GM21390 (cell line): Measurements from ENCODE around the gene MKRN2OS.
"Not testable (repeated sequence)": the region's sequence is repeated elsewhere in the genome, so short reads cannot be mapped to it uniquely, and the experiment has no call there.

Experiments used
- ATAC-seq: cut with Tn5 transposase; IDR thresholded peaks from one replicate; pipeline ENCODE4 v1.9.1; 2021; ENCODE audit not compliant: unreplicated experiment

Gene MKRN2OS

DNA sequence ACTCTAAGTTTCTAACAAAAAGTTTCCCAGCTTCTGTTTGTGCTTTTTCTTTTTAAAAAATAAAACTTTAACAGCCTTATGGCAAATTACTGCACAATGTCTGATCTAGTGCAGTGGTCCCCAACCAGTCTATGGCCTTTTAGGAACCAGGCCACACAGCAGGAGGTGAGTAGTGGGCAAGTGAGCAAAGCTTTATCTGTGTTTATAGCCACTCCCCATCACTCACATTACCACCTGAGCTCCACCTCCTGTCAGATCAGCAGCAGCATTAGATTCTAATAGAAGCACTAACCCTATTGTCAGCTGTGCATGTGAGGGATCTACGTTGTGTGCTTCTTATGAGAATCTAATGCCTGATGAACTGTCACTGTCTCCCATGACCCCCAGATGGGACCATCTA is 17.2 kb upstream of the MKRN2OS start:
- no peak for ATAC-seq

- no peak for ATAC-seq
These were observed 16.1 kb upstream of the MKRN2OS start for GRCh38 chr3:12561397-12561796.

DNA sequence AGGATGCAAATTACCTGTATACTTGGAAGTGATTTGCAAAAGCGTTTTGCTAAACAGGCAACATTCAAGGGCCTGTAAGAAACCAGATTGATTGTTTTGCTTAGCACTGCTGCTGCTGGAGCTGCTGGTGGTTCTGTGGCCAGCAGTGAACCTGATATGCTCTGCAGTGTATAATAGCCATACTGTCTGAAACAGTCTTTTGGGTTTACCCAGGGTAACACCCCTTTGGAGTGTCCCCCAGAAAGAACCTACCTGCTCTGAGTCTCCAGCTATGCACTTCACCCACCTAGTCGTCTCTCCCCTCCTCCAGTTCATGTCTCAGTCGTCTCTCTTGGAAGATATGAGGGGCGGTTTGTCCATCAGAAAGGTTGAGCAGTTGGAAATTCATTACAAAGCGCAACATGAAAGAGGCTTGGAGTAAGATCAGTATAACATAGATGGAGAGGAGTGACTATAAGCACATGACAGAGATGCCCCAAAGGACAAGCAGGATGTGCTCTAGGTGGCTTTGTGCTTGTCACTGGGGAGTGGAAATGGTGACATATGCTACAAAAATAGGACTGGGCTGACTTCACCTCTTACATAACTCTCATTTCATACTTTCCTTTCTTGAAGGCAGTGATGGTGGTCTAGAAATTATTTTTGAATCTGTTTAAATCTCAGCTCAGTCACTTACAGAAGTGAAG is 15.3 kb upstream of the MKRN2OS start:
- peak; percentile 48 for ATAC-seq

GRCh38 chr3:12559520-12559919 is 14.2 kb upstream of the MKRN2OS start:
- ATAC-seq = no peak

DNA sequence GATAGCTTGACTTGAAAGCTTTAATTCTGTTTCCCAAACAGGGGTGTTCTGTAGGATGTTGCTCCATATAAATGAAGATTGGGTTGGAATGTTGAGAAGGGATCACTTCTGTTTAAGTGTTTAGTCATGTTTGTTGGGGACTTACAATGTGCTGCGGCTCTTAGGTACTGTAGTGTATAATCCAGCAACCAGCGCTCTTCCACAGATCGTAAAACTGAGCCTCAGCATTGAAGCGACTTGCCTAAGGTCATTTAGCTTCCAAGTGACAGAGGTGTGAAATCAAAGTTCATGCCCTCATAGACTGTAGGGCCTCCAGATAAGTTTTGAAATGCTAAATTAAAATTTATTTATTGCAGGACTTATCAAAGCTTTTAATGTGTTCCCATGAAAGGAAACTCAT is 13.4 kb upstream of the MKRN2OS start:
- ATAC-seq = no peak

DNA sequence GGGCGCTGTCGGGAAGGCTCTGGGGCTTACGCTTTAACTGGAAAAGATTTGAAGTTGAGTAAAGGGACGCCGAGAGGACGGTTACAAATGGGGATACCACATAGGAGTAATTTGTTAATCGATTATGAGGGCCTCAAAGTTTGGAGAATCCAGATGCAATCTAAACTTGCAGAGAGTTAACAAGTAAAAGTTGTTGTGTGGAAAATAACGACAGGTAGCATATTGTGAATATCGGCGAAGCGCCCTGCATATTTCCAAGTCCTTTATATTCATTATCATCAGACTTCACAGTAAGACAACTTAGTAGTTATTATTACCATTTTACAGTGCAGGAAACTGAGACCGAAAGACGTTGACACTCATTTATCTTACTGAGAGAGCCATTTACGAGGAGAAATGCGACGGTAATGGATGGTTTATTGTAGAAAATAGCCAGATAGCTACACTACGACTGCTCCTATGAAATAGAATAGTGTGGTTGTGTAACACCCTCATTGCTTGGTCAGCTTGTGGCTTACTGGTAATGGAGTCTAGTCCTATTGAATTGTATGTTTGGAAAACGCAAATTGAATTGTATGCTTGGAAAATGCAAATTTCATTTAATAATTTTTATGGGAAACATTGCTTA is 12.3 kb upstream of the MKRN2OS start:
- ATAC-seq = no peak

DNA sequence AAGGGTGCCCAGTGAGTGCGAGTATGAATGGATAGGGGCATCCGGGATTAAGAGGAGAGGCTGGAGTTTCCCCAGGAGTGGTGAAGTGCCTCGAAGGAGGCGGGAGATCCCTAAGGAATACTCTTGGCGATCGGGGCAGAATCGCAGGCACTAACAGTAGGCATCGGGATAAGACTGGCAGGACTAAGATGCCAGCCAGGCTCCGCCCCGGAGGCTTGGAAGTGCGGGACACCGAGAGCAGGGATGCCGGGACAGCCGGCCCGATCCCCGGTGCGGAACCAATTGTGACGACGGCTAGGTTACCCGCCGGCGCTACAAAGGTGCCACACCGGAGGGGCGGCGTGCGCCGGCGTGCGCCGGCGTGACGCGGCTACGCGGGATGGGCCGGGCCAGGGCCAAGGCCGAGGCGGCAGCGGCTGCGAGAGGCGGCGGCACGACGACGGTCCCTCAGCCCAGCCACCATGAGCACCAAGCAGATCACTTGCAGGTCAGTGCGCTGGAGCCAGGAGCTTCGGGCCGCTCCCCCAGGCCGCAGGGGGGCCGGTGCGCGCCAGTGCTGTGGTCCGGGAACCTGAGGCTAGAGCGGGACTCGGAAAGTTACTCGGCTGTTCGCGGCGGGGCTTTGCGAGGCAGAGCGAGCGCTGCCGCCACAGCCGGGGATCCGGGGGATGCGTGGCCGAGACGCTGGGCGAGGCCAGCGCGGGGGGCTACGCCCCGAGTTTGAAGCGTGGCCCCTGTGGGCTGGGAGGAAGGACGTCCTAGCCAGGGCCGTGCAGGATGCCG is 11.6 kb upstream of the MKRN2OS start, which contains the start of gene MKRN2:
Gene MKRN2, plus strand, starts transcription at position 398 of the 783 bp plus-strand sequence. Its CDS starts 64 bp downstream, at position 462.
- ATAC-seq = peak; percentile 77

DNA sequence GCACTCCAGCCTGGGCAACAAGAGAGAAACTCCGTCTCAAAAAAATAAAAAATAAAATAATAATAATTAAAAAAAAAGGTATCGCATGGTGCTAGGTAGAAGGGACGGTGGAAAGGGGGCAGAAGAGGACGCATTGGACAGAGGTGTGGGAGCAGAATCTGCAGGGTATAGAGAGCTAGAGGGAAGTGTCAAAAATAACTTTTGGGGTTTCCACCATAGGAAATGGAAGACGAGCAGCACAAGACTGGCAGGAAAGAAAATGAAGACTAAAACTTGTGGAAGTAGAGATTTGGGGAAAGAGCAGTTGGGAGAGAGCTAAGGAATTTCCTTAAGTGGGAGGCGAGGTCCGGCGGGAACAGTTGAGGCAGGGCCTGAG is 11.0 kb upstream of the MKRN2OS start:
- ATAC-seq = no peak

- no peak for ATAC-seq
These were observed 8.7 kb upstream of the MKRN2OS start for GRCh38 chr3:12553921-12554391.

GRCh38 chr3:12549971-12550760 is 4.9 kb upstream of the MKRN2OS start:
- no peak for ATAC-seq

DNA sequence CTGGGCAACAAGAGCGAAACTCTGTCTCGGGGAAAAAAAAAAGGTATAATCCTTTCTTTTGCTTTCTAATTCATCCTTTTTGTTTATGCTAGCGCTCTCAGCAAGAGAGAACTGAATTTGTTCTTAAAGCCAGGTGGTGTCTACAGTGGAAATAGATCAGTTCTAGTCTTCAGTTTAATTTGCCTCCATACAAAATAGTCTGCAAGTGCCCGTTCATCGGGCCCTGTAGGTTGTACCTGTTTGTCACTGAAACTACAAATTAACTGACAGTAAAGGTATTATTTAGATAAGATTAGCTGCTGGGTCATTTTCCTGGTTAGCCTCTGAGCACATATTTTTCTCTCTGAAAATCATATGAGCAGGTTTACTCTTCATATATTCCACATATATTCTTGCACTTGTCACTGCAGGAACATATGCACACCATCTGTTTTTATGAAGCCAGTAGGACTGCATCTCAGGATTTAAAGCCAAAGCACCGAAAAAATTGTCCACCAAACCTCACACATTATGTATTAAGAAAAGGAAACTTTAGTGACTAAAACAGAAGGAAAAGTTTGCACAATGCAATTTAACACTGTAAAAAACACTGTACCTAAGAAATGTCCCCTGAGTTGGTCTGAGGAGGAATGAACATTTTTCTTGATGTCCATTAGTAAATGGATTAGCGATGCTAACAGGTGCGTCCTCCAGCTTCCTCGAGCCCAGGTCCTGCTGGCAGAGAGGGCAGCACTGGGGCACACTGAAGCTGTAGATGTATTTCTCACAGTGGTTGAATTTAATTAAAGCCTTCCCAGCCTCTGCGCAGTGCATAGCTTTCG is 437 bp downstream of the MKRN2OS start:
- no peak for ATAC-seq

DNA sequence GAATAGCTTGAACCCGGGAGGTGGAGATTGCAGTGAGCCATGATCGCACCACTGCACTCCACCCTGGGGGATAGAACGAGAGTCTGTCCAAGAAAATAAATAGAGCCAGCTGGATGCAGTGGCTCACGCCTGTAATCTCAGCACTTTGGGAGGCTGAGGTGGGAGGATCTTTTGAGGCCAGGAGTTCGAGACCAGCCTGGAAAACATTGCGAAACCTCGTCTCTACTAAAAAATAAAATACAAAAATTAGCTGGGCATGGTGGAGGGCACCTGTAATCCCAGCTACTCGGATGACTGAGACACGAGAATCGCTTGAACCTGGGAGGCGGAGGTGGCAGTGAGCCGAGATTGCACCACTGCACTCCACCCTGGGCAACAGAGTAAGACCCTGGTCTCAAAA is 1.8 kb downstream of the MKRN2OS start:
- not testable (repeated sequence) for ATAC-seq

DNA sequence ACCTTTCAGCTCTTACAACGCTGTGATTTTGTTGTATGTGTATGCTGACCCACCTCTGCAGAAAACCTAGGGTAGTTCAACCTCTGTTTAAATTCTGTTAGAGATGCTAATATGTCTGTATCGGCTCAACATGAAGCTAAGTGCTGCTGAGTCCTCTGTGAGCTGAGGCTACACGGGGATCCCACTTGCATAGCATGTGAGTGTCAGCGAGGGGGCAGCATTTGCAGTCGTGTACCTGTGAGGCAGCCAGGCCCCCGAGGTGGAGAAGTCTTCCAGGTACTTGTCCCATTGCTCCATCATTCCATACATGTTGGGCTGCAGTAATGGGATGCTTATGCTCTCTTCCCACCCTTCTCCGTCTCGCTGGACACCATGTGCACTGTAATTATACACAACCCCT is 3.7 kb downstream of the MKRN2OS start:
- ATAC-seq = no peak

DNA sequence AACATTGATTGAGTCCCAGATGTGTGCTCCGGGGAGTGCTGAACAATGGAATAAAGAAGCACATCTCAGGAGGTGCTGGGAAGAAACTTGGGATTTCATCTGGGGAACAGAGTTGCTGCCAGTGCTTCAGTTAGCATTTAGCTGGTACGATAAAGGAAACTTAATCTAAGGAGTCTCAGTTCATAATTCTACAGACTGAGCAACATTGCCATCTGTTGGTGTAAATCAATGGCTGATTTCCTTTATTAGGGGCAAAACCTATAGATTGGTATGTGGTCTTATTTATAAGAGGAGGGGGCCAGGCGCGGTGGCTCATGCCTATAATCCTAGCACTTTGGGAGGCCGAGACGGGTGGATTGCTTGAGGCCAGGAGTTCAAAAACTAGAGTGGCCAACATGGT is 8.9 kb downstream of the MKRN2OS start:
- no peak for ATAC-seq

- ATAC-seq = no peak
These were observed 13.1 kb downstream of the MKRN2OS start for GRCh38 chr3:12532182-12532581.

GRCh38 chr3:12527757-12528143 is 17.5 kb downstream of the MKRN2OS start:
- no peak for ATAC-seq

GRCh38 chr3:12522721-12523120 is 22.6 kb downstream of the MKRN2OS start:
- ATAC-seq = no peak

GRCh38 chr3:12521010-12521409 is 24.3 kb downstream of the MKRN2OS start:
- ATAC-seq = no peak

DNA sequence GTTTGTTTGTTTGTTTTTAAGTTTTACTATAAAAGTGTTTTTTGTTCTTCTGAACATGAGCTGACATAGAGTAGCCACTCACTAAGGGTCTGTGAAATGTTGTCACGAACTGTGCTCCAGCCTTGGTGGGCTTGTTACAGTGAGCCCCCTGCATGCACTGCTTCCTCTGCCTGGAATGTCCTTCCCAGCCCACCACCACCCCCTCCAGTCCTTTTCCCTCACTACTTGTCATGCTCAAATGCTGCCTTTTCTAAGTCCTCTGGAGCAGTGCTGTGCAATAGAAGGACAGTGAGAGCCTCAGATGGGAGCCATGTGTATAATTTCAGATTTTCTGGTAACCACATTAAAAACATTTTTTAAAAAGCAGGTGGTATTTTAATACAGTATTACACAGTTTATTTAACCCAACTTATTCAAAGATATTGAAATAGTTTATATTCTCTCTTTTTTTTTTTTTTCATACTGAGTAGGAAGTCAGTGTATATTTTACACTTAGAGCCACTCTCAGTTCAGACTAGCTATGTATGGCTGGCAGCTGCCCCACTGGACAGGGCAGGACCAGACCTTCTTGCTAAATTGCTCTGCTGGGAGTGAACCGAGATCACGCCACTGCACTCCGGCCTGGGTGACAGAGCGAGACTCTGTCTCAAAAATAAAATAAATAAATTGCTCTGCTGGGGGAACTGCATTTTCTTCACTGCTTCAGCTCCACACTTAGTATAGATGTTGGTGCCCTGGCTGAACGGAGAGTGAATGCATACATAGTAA is 26.9 kb downstream of the MKRN2OS start:
- ATAC-seq = no peak

DNA sequence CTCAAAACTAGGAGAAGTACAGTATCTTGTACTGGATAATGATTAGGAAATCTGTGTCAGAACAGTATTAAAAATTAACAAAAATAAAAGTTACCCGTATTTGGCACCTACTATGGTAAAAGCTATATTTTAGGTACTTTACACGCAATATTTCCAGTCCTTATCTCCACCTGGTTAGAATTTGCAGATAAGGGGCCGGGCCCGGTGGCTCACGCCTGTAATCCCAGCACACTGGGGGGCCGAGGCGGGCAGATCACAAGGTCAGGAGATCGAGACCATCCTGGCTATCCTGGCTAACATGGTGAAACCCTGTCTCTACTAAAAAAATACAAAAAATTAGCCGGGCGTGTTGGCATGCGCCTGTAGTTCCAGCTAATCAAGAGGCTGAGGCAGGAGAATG is 28.4 kb downstream of the MKRN2OS start:
- no peak for ATAC-seq
